Keratinocyte (primary cell): ENCODE results near the gene NFIC.

Experiments used
- CTCF ChIP-seq, 3 experiments: IDR thresholded peaks in 1 of 3; conservative IDR thresholded peaks in 1 of 3; optimal IDR thresholded peaks in 1 of 3; 2 replicates in 2 of 3; 3 replicates in 1 of 3; pipeline versions ENCODE3 to v1.5.1; 2011; ENCODE audit warnings: low read length in 3 of 3, mild to moderate bottlenecking in 3 of 3, moderate library complexity in 2 of 3, control low read depth in 1 of 3, inconsistent platforms in 1 of 3; ENCODE audit not compliant: insufficient read depth in 2 of 3; ENCODE audit errors: extremely low read depth in 1 of 3
- EZH2 ChIP-seq: IDR thresholded peaks from one replicate; pipeline ENCODE4 v1.6.1; 2012; ENCODE audit warnings: inconsistent platforms, mild to moderate bottlenecking, low read length, moderate library complexity

- no peak for TF ChIP-seq CTCF (optimal IDR thresholded peaks at IDR 0.05 in 1 of 3, IDR thresholded peaks at IDR 0.05 in 1 of 3, conservative IDR thresholded peaks at IDR 0.05 in 1 of 3; ENCODE audit: extremely low read depth in 1 of 3, insufficient read depth in 2 of 3, low read length in 3 of 3)
- no peak for TF ChIP-seq EZH2
These were observed 20.4 kb upstream of the NFIC start for GRCh38 chr19:3345850-3346460.
